Activated CD8-positive, alpha-beta T cell treated with anti-CD3 and anti-CD28 coated beads for 36 hours (primary cell): ENCODE measurements around the gene IGFLR1. TPM values are rescaled to one million over a fixed set of nuclear protein-coding genes. Genes with fewer than 3 reads are reported as not detected.

Experiments used
- ATAC-seq: fragments of 200-7000 bp; cut with Tn5 transposase; one replicate; pipeline ENCODE4 v1.10.0; 2021; ENCODE audit warnings: mild to moderate bottlenecking, moderate library complexity
- CTCF ChIA-PET: fragments of 350-600 bp; sonication (Branson Sonifier 250); formaldehyde crosslinking; loops from one replicate; lab custom pipeline; 2021; ENCODE audit warnings: antibody characterized with exemption; lab: Charles Lee
- POLR2A ChIA-PET: fragments of 350-600 bp; sonication (Branson Sonifier 250); formaldehyde crosslinking; loops from one replicate; lab custom pipeline; 2021; ENCODE audit warnings: antibody characterized with exemption; lab: Charles Lee
- DNase-seq: peaks from one replicate; pipeline ENCODE4 v3.0.0-alpha.2; 2020
- H3K27ac Mint-ChIP-seq: one replicate; pipeline ENCODE4 v1.8.0; 2021; ENCODE audit warnings: mild to moderate bottlenecking, mixed read lengths
- H3K27me3 Mint-ChIP-seq: one replicate; pipeline ENCODE4 v1.8.0; 2021; ENCODE audit warnings: mixed read lengths
- H3K36me3 Mint-ChIP-seq: one replicate; pipeline ENCODE4 v1.8.0; 2021; ENCODE audit warnings: low read depth, mixed read lengths
- H3K4me1 Mint-ChIP-seq: one replicate; pipeline ENCODE4 v1.8.0; 2021; ENCODE audit warnings: low read depth, mixed read lengths
- H3K4me3 Mint-ChIP-seq: one replicate; pipeline ENCODE4 v1.8.0; 2021; ENCODE audit warnings: mild to moderate bottlenecking, moderate library complexity, mixed read lengths
- H3K9me3 Mint-ChIP-seq: one replicate; pipeline ENCODE4 v1.8.0; 2021; ENCODE audit warnings: mixed read lengths
- intact Hi-C: fragments of 100-400 bp; cut with micrococcal nuclease; formaldehyde crosslinking; loops from one replicate; pipeline ENCODE4 v1.10.0; 2022
- total RNA-seq, 2 experiments: library from RNA; stranded (reverse); gene quantifications; one replicate each; pipeline ENCODE4 v1.2.3, GENCODE V29; 2021
- TF ChIP-seq, protein P1 (sequence below): fragments of 200-600 bp; IDR thresholded peaks from one replicate; pipeline ENCODE4 v1.8.0; 2022; ENCODE audit warnings: antibody characterized with exemption, mild to moderate bottlenecking

The IGFLR1 gene
- total RNA-seq, 2 experiments from 2014 or later = 140 to 143 TPM

DNA sequence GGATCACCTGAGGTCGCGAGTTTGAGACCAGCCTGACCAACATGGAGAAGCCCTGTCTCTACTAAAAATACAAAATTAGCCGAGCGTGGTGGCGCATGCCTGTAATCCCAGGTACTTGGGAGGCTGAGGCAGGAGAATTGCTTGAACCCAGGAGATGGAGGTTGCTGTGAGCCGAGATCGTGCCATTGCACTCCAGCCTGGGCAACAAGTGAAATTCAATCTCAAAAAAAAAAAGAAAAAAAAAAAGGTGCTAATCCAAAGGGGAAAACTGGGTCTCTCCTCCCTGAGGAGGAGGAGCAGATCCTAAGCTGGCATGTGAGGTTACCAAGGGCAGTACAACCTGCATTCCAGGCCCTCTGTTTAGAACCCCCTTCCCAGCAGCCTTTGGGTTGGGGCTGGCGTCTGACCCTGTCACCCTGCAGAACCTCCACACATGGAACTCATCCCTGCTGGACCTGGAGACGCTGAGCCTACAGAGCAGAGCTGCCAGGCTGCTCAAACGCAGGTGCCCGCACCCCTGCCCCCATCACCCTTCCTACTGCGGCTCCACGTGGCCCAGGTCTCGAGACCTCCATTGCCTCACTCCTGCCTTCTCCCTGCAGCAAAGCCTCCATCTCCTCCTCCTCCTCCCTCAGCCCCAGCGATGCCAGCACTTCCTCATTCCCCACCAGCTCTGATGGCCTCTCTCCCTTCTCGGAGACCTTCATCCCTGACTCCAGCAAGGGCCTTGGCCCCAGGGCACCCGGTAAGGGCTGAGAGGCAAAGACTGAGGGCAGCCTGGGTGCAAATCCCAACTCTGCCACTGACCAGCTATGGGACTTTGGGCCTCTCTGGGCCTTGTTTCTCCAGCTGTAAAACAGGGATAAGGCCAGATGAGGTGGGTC lies 22.4 kb upstream of the IGFLR1 start:
- H3K27ac Mint-ChIP-seq = no peak overlapping the region
- H3K36me3 Mint-ChIP-seq = peaks cover 22% of the 10 kb centered on the region
- no peaks in the 10 kb centered on the region for H3K9me3 Mint-ChIP-seq
- no peak overlapping the region for H3K4me3 Mint-ChIP-seq
- ATAC-seq (no peak), DNase-seq (no peak)
- H3K4me1 Mint-ChIP-seq = peaks cover 3% of the 10 kb centered on the region
- intact Hi-C loops = no loop called here
- CTCF ChIA-PET = no interaction called here
- TF ChIP-seq, protein P1, sequence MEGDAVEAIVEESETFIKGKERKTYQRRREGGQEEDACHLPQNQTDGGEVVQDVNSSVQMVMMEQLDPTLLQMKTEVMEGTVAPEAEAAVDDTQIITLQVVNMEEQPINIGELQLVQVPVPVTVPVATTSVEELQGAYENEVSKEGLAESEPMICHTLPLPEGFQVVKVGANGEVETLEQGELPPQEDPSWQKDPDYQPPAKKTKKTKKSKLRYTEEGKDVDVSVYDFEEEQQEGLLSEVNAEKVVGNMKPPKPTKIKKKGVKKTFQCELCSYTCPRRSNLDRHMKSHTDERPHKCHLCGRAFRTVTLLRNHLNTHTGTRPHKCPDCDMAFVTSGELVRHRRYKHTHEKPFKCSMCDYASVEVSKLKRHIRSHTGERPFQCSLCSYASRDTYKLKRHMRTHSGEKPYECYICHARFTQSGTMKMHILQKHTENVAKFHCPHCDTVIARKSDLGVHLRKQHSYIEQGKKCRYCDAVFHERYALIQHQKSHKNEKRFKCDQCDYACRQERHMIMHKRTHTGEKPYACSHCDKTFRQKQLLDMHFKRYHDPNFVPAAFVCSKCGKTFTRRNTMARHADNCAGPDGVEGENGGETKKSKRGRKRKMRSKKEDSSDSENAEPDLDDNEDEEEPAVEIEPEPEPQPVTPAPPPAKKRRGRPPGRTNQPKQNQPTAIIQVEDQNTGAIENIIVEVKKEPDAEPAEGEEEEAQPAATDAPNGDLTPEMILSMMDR = no peak
- H3K27me3 Mint-ChIP-seq = no peaks in the 10 kb centered on the region
- POLR2A ChIA-PET = no interaction called here

DNA sequence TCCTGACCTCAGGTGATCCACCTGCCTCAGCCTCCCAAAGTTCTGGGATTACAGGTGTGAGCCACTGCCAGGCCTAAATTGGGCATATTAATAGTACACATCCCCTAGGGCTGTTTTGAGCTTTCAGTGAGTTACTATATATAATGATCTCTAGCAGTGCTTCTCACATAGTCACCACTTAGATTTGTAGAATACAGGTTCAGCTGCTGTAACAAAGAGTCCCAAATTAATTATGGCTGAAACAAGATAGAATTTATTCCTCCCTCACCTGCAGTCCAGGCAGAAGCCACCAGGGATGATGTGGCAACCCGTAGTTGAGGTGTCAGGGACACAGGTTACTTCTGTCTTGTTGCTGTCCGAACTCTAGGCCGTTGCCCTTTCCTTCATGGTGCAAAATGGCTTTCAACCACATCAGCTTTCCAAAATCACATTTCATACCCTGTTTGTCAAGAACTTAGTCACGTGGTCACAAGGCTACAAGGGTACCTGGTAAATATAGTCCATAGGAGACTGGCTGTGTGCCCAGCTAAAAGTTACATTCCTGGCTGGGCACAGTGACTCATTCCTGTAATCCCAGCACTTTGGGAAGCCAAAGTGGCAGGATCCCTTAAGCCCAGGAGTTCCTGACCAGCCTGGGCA lies 18.6 kb upstream of the IGFLR1 start:
- H3K4me1 Mint-ChIP-seq = peaks cover 19% of the 10 kb centered on the region
- DNase-seq (no peak), ATAC-seq (no peak)
- H3K9me3 Mint-ChIP-seq = no peaks in the 10 kb centered on the region
- no peak overlapping the region for H3K4me3 Mint-ChIP-seq
- peaks cover 5% of the 10 kb centered on the region for H3K27me3 Mint-ChIP-seq
- peaks cover 26% of the 10 kb centered on the region for H3K36me3 Mint-ChIP-seq
- intact Hi-C loops = no loop called here
- ChIA-PET CTCF (interaction anchor here (1.2 to 1.7 kb wide), 2 partner anchors 59 to 68 kb away, joined by 3 to 4 read pairs; no protein-coding TSS in a partner anchor), POLR2A (interaction anchor here (0.7 to 1.1 kb wide), 2 partner anchors 12 to 50 kb away, joined by 3 to 4 read pairs; no protein-coding TSS in a partner anchor)
- TF ChIP-seq, protein P1 = no peak
- no peak overlapping the region for H3K27ac Mint-ChIP-seq

GRCh38 chr19:35759697-35760096 lies 17.4 kb upstream of the IGFLR1 start:
- H3K27ac Mint-ChIP-seq = no peak overlapping the region
- POLR2A ChIA-PET = interaction anchor here (0.7 kb wide), 1 partner anchor 31 kb away, joined by 3 read pairs; no protein-coding TSS in a partner anchor
- peak overlapping the region; percentile 89 for H3K4me3 Mint-ChIP-seq

GRCh38 chr19:35757749-35758608 lies 15.7 kb upstream of the IGFLR1 start, which contains the start of gene PROSER3:
Gene PROSER3, plus strand, starts transcription at chr19:35758176. Its CDS starts 40 bp downstream, at chr19:35758216.
- H3K36me3 Mint-ChIP-seq = peaks cover 32% of the 10 kb centered on the region

More at GRCh38 chr19:35759697-35760096, 17.4 kb upstream of the IGFLR1 start:
- DNase-seq (no peak), ATAC-seq (no peak)
- H3K4me1 Mint-ChIP-seq = peaks cover 23% of the 10 kb centered on the region
- H3K36me3 Mint-ChIP-seq = peaks cover 25% of the 10 kb centered on the region
- TF ChIP-seq, protein P1 = no peak
- intact Hi-C loops = no loop called here
- no peaks in the 10 kb centered on the region for H3K9me3 Mint-ChIP-seq
- peaks cover 6% of the 10 kb centered on the region for H3K27me3 Mint-ChIP-seq
- CTCF ChIA-PET = interaction anchor here (1.7 kb wide), 1 partner anchor 60 kb away, joined by 4 read pairs; no protein-coding TSS in a partner anchor

More at GRCh38 chr19:35757749-35758608, 15.7 kb upstream of the IGFLR1 start, which contains the start of gene PROSER3:
- CTCF ChIA-PET = interaction anchor here (1.0 to 1.3 kb wide), 2 partner anchors 10 to 13 kb away, joined by 3 to 4 read pairs; partner anchors contain the start of genes PSENEN and U2AF1L4
- H3K27me3 Mint-ChIP-seq = peaks cover 7% of the 10 kb centered on the region
- no peaks in the 10 kb centered on the region for H3K9me3 Mint-ChIP-seq
- peak within 1 kb of the TSS; percentile 89 for H3K4me3 Mint-ChIP-seq
- POLR2A ChIA-PET = interaction anchor here (0.9 to 2.6 kb wide), 6 partner anchors 9 to 45 kb away, joined by 4 to 19 read pairs (median 4); partner anchors contain the start of genes LIN37, PSENEN and U2AF1L4
- peaks cover 23% of the 10 kb centered on the region for H3K4me1 Mint-ChIP-seq
- DNase-seq (peak; percentile 99), ATAC-seq (peak; percentile 96)
- peak within 1 kb of the TSS; percentile 94 for H3K27ac Mint-ChIP-seq
- intact Hi-C loops = no loop called here
- TF ChIP-seq, protein P1 = no peak
